Dedifferentiated amniotic fluid mesenchymal stem cell (primary cell): ENCODE data around the gene MEIKIN.
"Not testable (repeated sequence)": the region's sequence is repeated elsewhere in the genome, so short reads cannot be mapped to it uniquely, and the experiment has no call there.

Experiments
- DNase-seq: peaks from one replicate; pipeline ENCODE4 v3.0.0-alpha.2; 2016; ENCODE audit errors: extremely low spot score

MEIKIN gene

GRCh38 chr5:131902266-131902665, 43.2 kb downstream of the MEIKIN start:
- not testable (repeated sequence) for DNase-seq

- no peak for DNase-seq
These were observed 45.8 kb downstream of the MEIKIN start for GRCh38 chr5:131899686-131900085.

GRCh38 chr5:131883984-131884383, 61.5 kb downstream of the MEIKIN start:
- DNase-seq, result no peak

- DNase-seq, result no peak
These were observed 65.8 kb downstream of the MEIKIN start for GRCh38 chr5:131879705-131880104.

- DNase-seq, result no peak
These were observed 67.6 kb downstream of the MEIKIN start for GRCh38 chr5:131877873-131878272.

GRCh38 chr5:131871251-131871650, 74.2 kb downstream of the MEIKIN start:
- DNase-seq, result not testable (repeated sequence)

GRCh38 chr5:131867524-131867923, 77.9 kb downstream of the MEIKIN start:
- no peak for DNase-seq

GRCh38 chr5:131863700-131864099, 81.8 kb downstream of the MEIKIN start:
- DNase-seq, result no peak

- no peak for DNase-seq
These were observed 88.1 kb downstream of the MEIKIN start for GRCh38 chr5:131857388-131857787.

- no peak for DNase-seq
These were observed 90.0 kb downstream of the MEIKIN start for GRCh38 chr5:131855452-131855851.

- DNase-seq, result no peak
These were observed 91.3 kb downstream of the MEIKIN start for GRCh38 chr5:131854134-131854533.

GRCh38 chr5:131848662-131849061, 96.8 kb downstream of the MEIKIN start:
- DNase-seq, result no peak

- no peak for DNase-seq
These were observed 98.9 kb downstream of the MEIKIN start for GRCh38 chr5:131846536-131846935.

- DNase-seq, result no peak
These were observed 99.6 kb downstream of the MEIKIN start for GRCh38 chr5:131845828-131846227.

- not testable (repeated sequence) for DNase-seq
These were observed 102.5 kb downstream of the MEIKIN start for GRCh38 chr5:131842971-131843370.

- DNase-seq, result not testable (repeated sequence)
These were observed 112.8 kb downstream of the MEIKIN start for GRCh38 chr5:131832702-131833101.

GRCh38 chr5:131825404-131826013, 120.0 kb downstream of the MEIKIN start:
- no peak for DNase-seq

- DNase-seq, result no peak
These were observed 120.8 kb downstream of the MEIKIN start for GRCh38 chr5:131824631-131825030.

GRCh38 chr5:131821221-131821620, 124.2 kb downstream of the MEIKIN start:
- no peak for DNase-seq

- DNase-seq, result no peak
These were observed 127.3 kb downstream of the MEIKIN start for GRCh38 chr5:131818001-131818724.

GRCh38 chr5:131814990-131815389, 130.5 kb downstream of the MEIKIN start:
- peak; percentile 30 for DNase-seq

GRCh38 chr5:131812371-131813160, 132.9 kb downstream of the MEIKIN start:
- DNase-seq, result no peak
